Measurements from ENCODE around the gene AXIN2.
"Not testable (repeated sequence)": the region's sequence is repeated elsewhere in the genome, so short reads cannot be mapped to it uniquely, and the experiment has no call there.

Gene AXIN2

GRCh38 chr17:65527857-65528591, 33.4 kb downstream of the AXIN2 start:
- Histone ChIP-seq H3K9ac (ENCODE audit: low read depth, low read length, poor library complexity, severe bottlenecking) (no peak overlapping the region), H3K79me2 (ENCODE audit: insufficient read depth, low read length) (no peaks in the 10 kb centered on the region), H3K4me3 (ENCODE audit: low read length, poor library complexity, severe bottlenecking) (no peak overlapping the region), H3K27me3 (ENCODE audit: insufficient read depth, low read length, poor library complexity, severe bottlenecking) (no peaks in the 10 kb centered on the region), H2AFZ (ENCODE audit: low read length) (no peak overlapping the region), H3K4me2 (ENCODE audit: low read depth, low read length, poor library complexity, severe bottlenecking) (no peak overlapping the region), H3K9me3 (ENCODE audit: insufficient read depth, low read depth, low read length) (no peaks in the 10 kb centered on the region), H3K9me2 (replicated peaks; ENCODE audit: low read depth, low read length) (no peaks in the 10 kb centered on the region), H3K4me1 (ENCODE audit: insufficient read depth, low read length, poor library complexity, severe bottlenecking) (no peaks in the 10 kb centered on the region), H4K20me1 (ENCODE audit: insufficient read depth, low read length, poor library complexity, severe bottlenecking) (no peaks in the 10 kb centered on the region), H3K36me3 (ENCODE audit: insufficient read depth, low read length) (no peaks in the 10 kb centered on the region), H3F3A (ENCODE audit: low read depth) (no peaks in the 10 kb centered on the region)
- TF ChIP-seq EZH2phosphoT487 (IDR thresholded peaks at IDR 0.05; ENCODE audit: borderline replicate concordance), result no peak
- TF ChIP-seq CTCF (conservative IDR thresholded peaks at IDR 0.05; ENCODE audit: low read length), result no peak

- no peaks in the 10 kb centered on the region for H3K36me3 ChIP-seq (ENCODE audit: insufficient read depth, low read length)
- H3K4me1 ChIP-seq (ENCODE audit: insufficient read depth, low read length, poor library complexity, severe bottlenecking), result no peaks in the 10 kb centered on the region
- H3K4me2 ChIP-seq (ENCODE audit: low read depth, low read length, poor library complexity, severe bottlenecking), result no peak overlapping the region
- no peak for TF ChIP-seq EZH2phosphoT487 (IDR thresholded peaks at IDR 0.05; ENCODE audit: borderline replicate concordance)
- no peaks in the 10 kb centered on the region for H3K27me3 ChIP-seq (ENCODE audit: insufficient read depth, low read length, poor library complexity, severe bottlenecking)
- H3K9ac ChIP-seq (ENCODE audit: low read depth, low read length, poor library complexity, severe bottlenecking), result no peak overlapping the region
- H3K79me2 ChIP-seq (ENCODE audit: insufficient read depth, low read length), result no peaks in the 10 kb centered on the region
- H3K9me3 ChIP-seq (ENCODE audit: insufficient read depth, low read depth, low read length), result no peaks in the 10 kb centered on the region
- H3F3A ChIP-seq (ENCODE audit: low read depth), result no peaks in the 10 kb centered on the region
- H3K4me3 ChIP-seq (ENCODE audit: low read length, poor library complexity, severe bottlenecking), result no peak overlapping the region
- no peaks in the 10 kb centered on the region for H4K20me1 ChIP-seq (ENCODE audit: insufficient read depth, low read length, poor library complexity, severe bottlenecking)
- H3K9me2 ChIP-seq (replicated peaks; ENCODE audit: low read depth, low read length), result no peaks in the 10 kb centered on the region
- H2AFZ ChIP-seq (ENCODE audit: low read length), result no peak overlapping the region
These were observed 34.1 kb downstream of the AXIN2 start for GRCh38 chr17:65527381-65527780.

GRCh38 chr17:65526854-65527253, 34.6 kb downstream of the AXIN2 start:
- not testable (repeated sequence) for H4K20me1 ChIP-seq (ENCODE audit: insufficient read depth, low read length, poor library complexity, severe bottlenecking); H2AFZ ChIP-seq (ENCODE audit: low read length); H3K79me2 ChIP-seq (ENCODE audit: insufficient read depth, low read length); H3K4me1 ChIP-seq (ENCODE audit: insufficient read depth, low read length, poor library complexity, severe bottlenecking); H3K27me3 ChIP-seq (ENCODE audit: insufficient read depth, low read length, poor library complexity, severe bottlenecking); H3K4me2 ChIP-seq (ENCODE audit: low read depth, low read length, poor library complexity, severe bottlenecking); H3K36me3 ChIP-seq (ENCODE audit: insufficient read depth, low read length); H3K9ac ChIP-seq (ENCODE audit: low read depth, low read length, poor library complexity, severe bottlenecking); H3K9me2 ChIP-seq (replicated peaks; ENCODE audit: low read depth, low read length); H3F3A ChIP-seq (ENCODE audit: low read depth); H3K4me3 ChIP-seq (ENCODE audit: low read length, poor library complexity, severe bottlenecking); H3K9me3 ChIP-seq (ENCODE audit: insufficient read depth, low read depth, low read length)

GRCh38 chr17:65523853-65524664, 37.4 kb downstream of the AXIN2 start:
- H3K9me3 ChIP-seq (ENCODE audit: insufficient read depth, low read depth, low read length), result no peaks in the 10 kb centered on the region
- no peak overlapping the region for H2AFZ ChIP-seq (ENCODE audit: low read length)
- H3K9me2 ChIP-seq (replicated peaks; ENCODE audit: low read depth, low read length), result no peaks in the 10 kb centered on the region
- no peak overlapping the region for H3K4me3 ChIP-seq (ENCODE audit: low read length, poor library complexity, severe bottlenecking)
- H3F3A ChIP-seq (ENCODE audit: low read depth), result no peaks in the 10 kb centered on the region
- no peaks in the 10 kb centered on the region for H3K79me2 ChIP-seq (ENCODE audit: insufficient read depth, low read length)
- H3K9ac ChIP-seq (ENCODE audit: low read depth, low read length, poor library complexity, severe bottlenecking), result no peak overlapping the region
- TF ChIP-seq CTCF (conservative IDR thresholded peaks at IDR 0.05; ENCODE audit: low read length) (no peak), EZH2phosphoT487 (IDR thresholded peaks at IDR 0.05; ENCODE audit: borderline replicate concordance) (no peak)
- no peaks in the 10 kb centered on the region for H4K20me1 ChIP-seq (ENCODE audit: insufficient read depth, low read length, poor library complexity, severe bottlenecking)
- H3K4me1 ChIP-seq (ENCODE audit: insufficient read depth, low read length, poor library complexity, severe bottlenecking), result no peaks in the 10 kb centered on the region
- no peaks in the 10 kb centered on the region for H3K27me3 ChIP-seq (ENCODE audit: insufficient read depth, low read length, poor library complexity, severe bottlenecking)
- no peaks in the 10 kb centered on the region for H3K36me3 ChIP-seq (ENCODE audit: insufficient read depth, low read length)
- no peak overlapping the region for H3K4me2 ChIP-seq (ENCODE audit: low read depth, low read length, poor library complexity, severe bottlenecking)
